D721Med (cell line): ENCODE results near the gene TMEM86A.
A peak's percentile ranks its signal among the peaks of the same experiment; 100 is the strongest.

Source experiments
- DNase-seq: peaks from one replicate; pipeline ENCODE4 v3.0.0; 2011; ENCODE audit warnings: low spot score; ENCODE audit not compliant: insufficient read length
- FAIRE-seq: peaks from 2 replicates; lab custom pipeline; 2011; peaks lifted over from hg19 to GRCh38; lab: Jason Lieb, UNC
- CTCF ChIP-seq: IDR thresholded peaks from 2 replicates; pipeline ENCODE4 v1.5.1; 2012; ENCODE audit warnings: mild to moderate bottlenecking, control low read depth; ENCODE audit not compliant: insufficient read depth; ENCODE audit errors: missing control alignments

TMEM86A gene

DNA sequence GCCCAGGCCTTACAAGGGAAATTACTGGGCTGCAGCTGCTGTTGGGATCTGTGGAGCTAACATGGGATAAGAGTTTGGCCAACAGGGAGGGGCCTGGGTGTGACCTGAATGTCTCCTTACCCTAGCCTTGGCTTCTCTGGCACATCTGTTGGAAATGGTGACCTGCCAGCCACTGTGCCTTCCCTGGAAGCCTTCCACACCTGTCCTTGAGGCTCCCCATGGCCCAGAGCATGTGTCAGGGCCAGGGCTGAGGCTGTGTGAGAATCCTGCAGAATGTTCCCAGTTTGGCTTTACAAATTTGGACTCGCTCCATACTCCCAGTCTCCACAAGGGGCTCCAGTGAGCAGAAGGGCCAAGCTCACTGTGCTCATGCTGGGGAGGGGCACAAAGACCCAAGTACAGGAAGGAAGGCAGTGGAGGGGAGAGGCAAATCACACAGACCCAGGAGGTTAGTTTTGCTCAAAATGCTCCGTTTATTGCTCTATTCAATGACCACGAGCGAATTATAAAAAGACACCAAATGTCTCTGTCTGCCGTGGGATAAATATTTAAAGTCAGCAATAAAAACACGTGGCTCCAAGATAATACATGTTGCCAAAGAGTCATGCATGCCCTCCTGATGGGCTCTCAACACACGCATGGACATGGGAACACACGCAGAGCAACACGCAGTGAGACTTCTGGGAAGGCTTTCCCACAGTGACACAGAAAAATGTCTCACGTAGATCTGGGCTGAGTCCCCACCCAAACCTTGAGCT lies 29.1 kb downstream of the TMEM86A start:
- no peak for FAIRE-seq

GRCh38 chr11:18728658-18729057 lies 30.1 kb downstream of the TMEM86A start:
- no peak for TF ChIP-seq CTCF
- no peak for DNase-seq
- no peak for FAIRE-seq

More for the DNA sequence above, 29.1 kb downstream of the TMEM86A start:
- peak; percentile 71 for TF ChIP-seq CTCF
- peak; percentile 64 for DNase-seq

- FAIRE-seq: no peak
- no peak for DNase-seq
- TF ChIP-seq CTCF: no peak
Measured at GRCh38 chr11:18729426-18729825, 30.8 kb downstream of the TMEM86A start.

GRCh38 chr11:18730020-18730419 lies 31.4 kb downstream of the TMEM86A start:
- FAIRE-seq (no peak), DNase-seq (no peak)
- no peak for TF ChIP-seq CTCF

GRCh38 chr11:18731441-18731840 lies 32.9 kb downstream of the TMEM86A start:
- TF ChIP-seq CTCF: no peak
- FAIRE-seq (no peak), DNase-seq (no peak)

- TF ChIP-seq CTCF: peak; percentile 81
- DNase-seq (peak; percentile 77), FAIRE-seq (peak; percentile 38)
Measured at GRCh38 chr11:18731949-18732821, 33.6 kb downstream of the TMEM86A start.
